PC-9 (cell line): Measurements from ENCODE around the gene RCE1. TPM values are rescaled to one million over a fixed set of nuclear protein-coding genes. Genes with fewer than 3 reads are reported as not detected.
A peak's percentile ranks its signal among the peaks of the same experiment; 100 is the strongest.

ENCODE experiments used
- BruUV-seq: library from RNA; stranded (reverse); fragments of 400-500 nt; replicated peaks from 2 replicates; lab custom pipeline; 2021; lab: Mats Ljungman, UMichigan
- CTCF ChIA-PET: fragments of 300-600 bp; sonication (Branson Sonifier 250); formaldehyde crosslinking; loops from one replicate; lab custom pipeline; 2022; ENCODE audit warnings: antibody characterized with exemption; lab: Charles Lee
- POLR2A ChIA-PET: fragments of 300-600 bp; sonication (Branson Sonifier 250); formaldehyde crosslinking; loops from one replicate; lab custom pipeline; 2022; ENCODE audit warnings: antibody characterized with exemption; ENCODE audit not compliant: unreplicated experiment; lab: Charles Lee
- DNase-seq, 2 experiments: peaks; one replicate each; pipeline versions ENCODE4 v3.0.0 to v3.0.0-alpha.2; 2015 to 2022; ENCODE audit warnings: mixed read lengths in 1 of 2
- H2AFZ ChIP-seq: fragments of 200-600 bp; sonication (generic); 2 replicates; pipeline ENCODE4 v1.8.1; 2017; ENCODE audit warnings: antibody characterized with exemption
- H3F3A ChIP-seq: fragments of 200-600 bp; sonication (generic); 2 replicates; pipeline ENCODE4 v1.8.1; 2017; ENCODE audit warnings: antibody characterized with exemption, mild to moderate bottlenecking, low read depth; ENCODE audit not compliant: insufficient read depth
- H3K27ac ChIP-seq: fragments of 200-600 bp; sonication (generic); 2 replicates; pipeline ENCODE4 v1.6.1; 2016; ENCODE audit warnings: mixed run types
- H3K27me3 ChIP-seq: fragments of 200-600 bp; sonication (generic); 2 replicates; pipeline ENCODE4 v1.6.1; 2016; ENCODE audit warnings: low read depth, mixed run types; ENCODE audit not compliant: insufficient read depth
- H3K36me3 ChIP-seq: fragments of 200-600 bp; sonication (generic); 2 replicates; pipeline ENCODE4 v1.6.1; 2016; ENCODE audit warnings: low read depth, mixed run types
- H3K4me1 ChIP-seq: fragments of 200-600 bp; sonication (generic); replicated peaks from 2 replicates; pipeline ENCODE4 v1.6.1; 2016; ENCODE audit warnings: mixed run types; ENCODE audit not compliant: insufficient read depth
- H3K4me2 ChIP-seq: fragments of 200-600 bp; sonication (generic); 2 replicates; pipeline ENCODE4 v1.6.1; 2017; ENCODE audit warnings: mixed run types
- H3K4me3 ChIP-seq: fragments of 200-600 bp; sonication (generic); 2 replicates; pipeline ENCODE4 v1.6.1; 2016; ENCODE audit warnings: mixed run types
- H3K79me2 ChIP-seq: fragments of 200-600 bp; sonication (generic); 2 replicates; pipeline ENCODE4 v1.6.1; 2017; ENCODE audit warnings: low read depth, mixed run types
- H3K9me2 ChIP-seq: fragments of 200-600 bp; sonication (generic); 2 replicates; pipeline ENCODE4 v1.8.1; 2017; ENCODE audit warnings: mild to moderate bottlenecking; ENCODE audit not compliant: insufficient read depth
- H3K9me3 ChIP-seq: fragments of 200-600 bp; sonication (generic); 2 replicates; pipeline ENCODE4 v1.8.1; 2016; ENCODE audit warnings: low read depth; ENCODE audit not compliant: insufficient read depth
- H4K20me1 ChIP-seq: fragments of 200-600 bp; sonication (generic); 2 replicates; pipeline ENCODE4 v1.8.1; 2017; ENCODE audit not compliant: insufficient read depth
- EZH2 ChIP-seq: fragments of 200-600 bp; sonication (generic); IDR thresholded peaks from 2 replicates; pipeline ENCODE4 v1.8.0; 2017; ENCODE audit warnings: antibody characterized with exemption, low read depth
- intact Hi-C: fragments of 100-400 bp; cut with micrococcal nuclease; formaldehyde crosslinking; loops from one replicate; pipeline ENCODE4 v1.10.0; 2022; ENCODE audit not compliant: unreplicated experiment
- total RNA-seq: library from RNA; stranded (reverse); gene quantifications from 2 replicates; pipeline ENCODE4 v1.2.3, GENCODE V29; 2021
- TF ChIP-seq, protein P1 (sequence below): fragments of 200-600 bp; sonication (generic); conservative IDR thresholded peaks from 2 replicates; pipeline ENCODE4 v1.6.1; 2017; ENCODE audit warnings: mixed run types, antibody characterized with exemption, mild to moderate bottlenecking, moderate library complexity

The RCE1 gene
- total RNA-seq, 1 experiment from 2014 or later: 42.9 TPM

DNA sequence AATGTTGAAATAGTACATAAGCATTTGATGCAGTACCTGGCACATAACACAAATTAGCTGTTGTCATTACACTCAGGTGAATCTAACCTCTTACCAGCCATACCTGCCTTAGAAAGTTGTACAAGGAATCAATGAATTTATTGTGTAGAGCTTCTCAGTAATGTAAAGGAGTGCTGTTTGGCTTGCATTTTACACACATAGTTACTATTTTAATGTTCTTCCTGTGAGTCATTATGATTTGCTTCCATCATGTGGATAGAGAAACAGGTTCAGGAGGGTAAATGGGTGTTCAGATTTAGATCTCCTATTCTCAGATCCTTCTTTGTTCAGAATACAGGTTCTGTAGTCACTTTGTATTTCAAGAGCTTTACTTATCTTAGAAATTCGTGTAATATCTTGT lies 27.6 kb upstream of the RCE1 start:
- peaks cover 20% of the 10 kb centered on the region for H3K4me1 ChIP-seq
- H3K36me3 ChIP-seq: no peaks in the 10 kb centered on the region
- BruUV-seq: no TSS peak
- peak overlapping the region; percentile 35 for H3K4me2 ChIP-seq
- peak overlapping the region; percentile 49 for H3K27ac ChIP-seq
- no peaks in the 10 kb centered on the region for H4K20me1 ChIP-seq
- ChIA-PET CTCF (no interaction called here), POLR2A (interaction anchor here (0.6 kb wide), 1 partner anchor 19 kb away, joined by 5 read pairs; no protein-coding TSS in a partner anchor)
- no peaks in the 10 kb centered on the region for H3K79me2 ChIP-seq
- intact Hi-C loops: loop anchor here (5.0 to 10.0 kb wide), 2 partner anchors 61 to 123 kb away; no protein-coding TSS in a partner anchor
- no peaks in the 10 kb centered on the region for H3K27me3 ChIP-seq
- H2AFZ ChIP-seq: no peak overlapping the region
- TF ChIP-seq, protein P1, sequence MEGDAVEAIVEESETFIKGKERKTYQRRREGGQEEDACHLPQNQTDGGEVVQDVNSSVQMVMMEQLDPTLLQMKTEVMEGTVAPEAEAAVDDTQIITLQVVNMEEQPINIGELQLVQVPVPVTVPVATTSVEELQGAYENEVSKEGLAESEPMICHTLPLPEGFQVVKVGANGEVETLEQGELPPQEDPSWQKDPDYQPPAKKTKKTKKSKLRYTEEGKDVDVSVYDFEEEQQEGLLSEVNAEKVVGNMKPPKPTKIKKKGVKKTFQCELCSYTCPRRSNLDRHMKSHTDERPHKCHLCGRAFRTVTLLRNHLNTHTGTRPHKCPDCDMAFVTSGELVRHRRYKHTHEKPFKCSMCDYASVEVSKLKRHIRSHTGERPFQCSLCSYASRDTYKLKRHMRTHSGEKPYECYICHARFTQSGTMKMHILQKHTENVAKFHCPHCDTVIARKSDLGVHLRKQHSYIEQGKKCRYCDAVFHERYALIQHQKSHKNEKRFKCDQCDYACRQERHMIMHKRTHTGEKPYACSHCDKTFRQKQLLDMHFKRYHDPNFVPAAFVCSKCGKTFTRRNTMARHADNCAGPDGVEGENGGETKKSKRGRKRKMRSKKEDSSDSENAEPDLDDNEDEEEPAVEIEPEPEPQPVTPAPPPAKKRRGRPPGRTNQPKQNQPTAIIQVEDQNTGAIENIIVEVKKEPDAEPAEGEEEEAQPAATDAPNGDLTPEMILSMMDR: no peak
- TF ChIP-seq EZH2: no peak
- no peak overlapping the region for H3K4me3 ChIP-seq
- no peaks in the 10 kb centered on the region for H3K9me3 ChIP-seq
- no peaks in the 10 kb centered on the region for H3K9me2 ChIP-seq
- peaks cover 11% of the 10 kb centered on the region for H3F3A ChIP-seq
- peak in 1 of 2 experiments; percentile 85 for DNase-seq

DNA sequence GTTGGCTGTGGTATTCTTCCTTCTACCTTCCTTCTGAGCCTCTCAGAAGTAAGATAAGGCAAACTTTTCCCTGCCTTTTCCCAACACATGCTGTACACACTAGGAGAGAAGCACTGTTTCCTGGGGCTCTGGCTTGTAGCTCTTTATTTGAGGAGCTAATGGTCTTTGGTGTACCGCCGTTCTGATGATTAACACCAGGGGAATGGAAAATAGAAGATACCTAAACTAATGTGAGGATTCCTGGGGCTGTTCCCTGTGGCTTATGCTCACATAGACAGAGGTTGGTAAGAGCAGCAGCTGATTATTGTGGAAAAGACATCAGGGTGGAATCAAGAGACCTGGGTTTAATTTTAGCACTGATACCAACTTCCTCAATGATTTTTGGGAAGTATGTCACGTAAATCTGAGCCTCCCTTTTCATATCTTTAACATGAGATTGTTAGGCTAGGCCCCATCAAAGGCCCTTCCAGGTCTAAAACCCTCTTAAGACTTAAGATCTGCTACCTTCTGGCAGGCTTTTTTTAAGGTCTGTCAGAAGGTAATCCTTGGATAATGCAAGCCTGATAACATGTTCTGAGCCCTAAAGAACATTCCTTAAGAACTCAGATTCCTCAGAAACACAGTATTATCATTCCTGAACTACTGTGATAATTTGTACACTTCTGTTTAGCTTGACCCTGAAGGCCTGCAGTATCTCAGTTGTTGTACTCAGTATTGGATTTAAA lies 24.8 kb upstream of the RCE1 start:
- intact Hi-C loops: loop anchor here (5.0 to 10.0 kb wide), 2 partner anchors 64 to 126 kb away; no protein-coding TSS in a partner anchor
- TF ChIP-seq, protein P1: no peak
- TF ChIP-seq EZH2: no peak
- POLR2A ChIA-PET: interaction anchor here (0.6 kb wide), 1 partner anchor 410 kb away, joined by 5 read pairs; no protein-coding TSS in a partner anchor

DNA sequence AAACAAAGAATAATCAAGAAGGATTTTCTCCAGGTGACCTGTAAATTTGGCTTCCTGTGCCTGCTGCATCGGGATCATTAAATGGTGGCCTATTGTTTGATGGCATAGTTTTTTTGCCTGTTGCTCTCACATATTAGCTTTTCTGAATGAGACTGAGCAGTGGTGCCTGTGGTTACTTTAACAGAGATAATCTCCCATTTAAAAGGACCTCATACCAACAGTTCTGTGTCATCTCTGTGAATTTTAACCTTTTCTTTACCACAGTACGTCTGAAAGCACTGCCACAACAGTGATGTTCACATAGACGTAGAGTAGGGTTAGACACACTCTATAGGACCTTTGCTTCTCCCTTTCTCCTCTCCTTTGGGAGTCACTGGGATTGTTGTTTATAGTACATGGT lies 22.9 kb upstream of the RCE1 start:
- no peaks in the 10 kb centered on the region for H3K9me2 ChIP-seq
- no peak for DNase-seq
- ChIA-PET POLR2A (no interaction called here), CTCF (interaction anchor here (0.6 kb wide), 1 partner anchor 17 kb away, joined by 3 read pairs; no protein-coding TSS in a partner anchor)
- H3K4me1 ChIP-seq: peaks cover 10% of the 10 kb centered on the region
- no peak overlapping the region for H3K4me3 ChIP-seq
- no peak overlapping the region for H3K4me2 ChIP-seq
- peaks cover 10% of the 10 kb centered on the region for H3F3A ChIP-seq
- H3K79me2 ChIP-seq: no peaks in the 10 kb centered on the region
- H3K36me3 ChIP-seq: no peaks in the 10 kb centered on the region
- no peak overlapping the region for H3K27ac ChIP-seq
- H4K20me1 ChIP-seq: no peaks in the 10 kb centered on the region
- no peaks in the 10 kb centered on the region for H3K9me3 ChIP-seq
- no peak overlapping the region for H2AFZ ChIP-seq
- intact Hi-C loops: no loop called here
- no peak for TF ChIP-seq EZH2
- TF ChIP-seq, protein P1: no peak
- no TSS peak for BruUV-seq
- no peaks in the 10 kb centered on the region for H3K27me3 ChIP-seq

More for the DNA sequence above, 24.8 kb upstream of the RCE1 start:
- Histone ChIP-seq H3K79me2 (no peaks in the 10 kb centered on the region), H3K9me2 (no peaks in the 10 kb centered on the region), H3F3A (peaks cover 19% of the 10 kb centered on the region), H3K9me3 (no peaks in the 10 kb centered on the region), H3K27me3 (no peaks in the 10 kb centered on the region), H3K4me1 (peaks cover 20% of the 10 kb centered on the region), H3K27ac (no peak overlapping the region), H4K20me1 (no peaks in the 10 kb centered on the region), H3K36me3 (no peaks in the 10 kb centered on the region), H3K4me2 (no peak overlapping the region), H3K4me3 (no peak overlapping the region), H2AFZ (no peak overlapping the region)
- no TSS peak for BruUV-seq
- DNase-seq: no peak
- CTCF ChIA-PET: interaction anchor here (0.5 to 0.7 kb wide), 3 partner anchors 64 to 168 kb away, joined by 3 to 7 read pairs (median 4); no protein-coding TSS in a partner anchor
